Bronchial epithelial cell (primary cell): ENCODE results near the gene ABHD11. TPM values are rescaled to one million over a fixed set of nuclear protein-coding genes. Genes with fewer than 3 reads are reported as not detected.

ENCODE experiments used
- DNase-seq: peaks from one replicate; pipeline ENCODE4 v3.0.0-alpha.2; 2010; ENCODE audit warnings: low read depth
- FAIRE-seq: peaks from 2 replicates; lab custom pipeline; 2011; peaks lifted over from hg19 to GRCh38; lab: Jason Lieb, UNC
- H3K27me3 ChIP-seq: 2 replicates; pipeline ENCODE4 v1.5.1; 2011; ENCODE audit warnings: low read length; ENCODE audit not compliant: control insufficient read depth, insufficient read depth
- H3K36me3 ChIP-seq: 2 replicates; pipeline ENCODE4 v1.5.1; 2011; ENCODE audit warnings: low read length; ENCODE audit not compliant: control insufficient read depth, insufficient read depth
- H3K4me3 ChIP-seq: 2 replicates; pipeline ENCODE4 v1.5.1; 2011; ENCODE audit warnings: mild to moderate bottlenecking, low read depth, low read length, control low read depth
- total RNA-seq: library from RNA; depleted of rRNA; stranded (reverse); fragments of >200 nt; gene quantifications from 2 replicates; pipeline ENCODE4 v1.2.1, GENCODE V29; 2014
- TF ChIP-seq, protein P1 (sequence below): IDR thresholded peaks from 2 replicates; pipeline ENCODE4 v1.5.1; 2011; ENCODE audit warnings: mild to moderate bottlenecking, moderate library complexity, low read length, control low read depth, inconsistent platforms; ENCODE audit not compliant: insufficient read depth, severe bottlenecking

Gene ABHD11
- total RNA-seq, 1 donor from 2014 or later, result 7.1 TPM

DNA sequence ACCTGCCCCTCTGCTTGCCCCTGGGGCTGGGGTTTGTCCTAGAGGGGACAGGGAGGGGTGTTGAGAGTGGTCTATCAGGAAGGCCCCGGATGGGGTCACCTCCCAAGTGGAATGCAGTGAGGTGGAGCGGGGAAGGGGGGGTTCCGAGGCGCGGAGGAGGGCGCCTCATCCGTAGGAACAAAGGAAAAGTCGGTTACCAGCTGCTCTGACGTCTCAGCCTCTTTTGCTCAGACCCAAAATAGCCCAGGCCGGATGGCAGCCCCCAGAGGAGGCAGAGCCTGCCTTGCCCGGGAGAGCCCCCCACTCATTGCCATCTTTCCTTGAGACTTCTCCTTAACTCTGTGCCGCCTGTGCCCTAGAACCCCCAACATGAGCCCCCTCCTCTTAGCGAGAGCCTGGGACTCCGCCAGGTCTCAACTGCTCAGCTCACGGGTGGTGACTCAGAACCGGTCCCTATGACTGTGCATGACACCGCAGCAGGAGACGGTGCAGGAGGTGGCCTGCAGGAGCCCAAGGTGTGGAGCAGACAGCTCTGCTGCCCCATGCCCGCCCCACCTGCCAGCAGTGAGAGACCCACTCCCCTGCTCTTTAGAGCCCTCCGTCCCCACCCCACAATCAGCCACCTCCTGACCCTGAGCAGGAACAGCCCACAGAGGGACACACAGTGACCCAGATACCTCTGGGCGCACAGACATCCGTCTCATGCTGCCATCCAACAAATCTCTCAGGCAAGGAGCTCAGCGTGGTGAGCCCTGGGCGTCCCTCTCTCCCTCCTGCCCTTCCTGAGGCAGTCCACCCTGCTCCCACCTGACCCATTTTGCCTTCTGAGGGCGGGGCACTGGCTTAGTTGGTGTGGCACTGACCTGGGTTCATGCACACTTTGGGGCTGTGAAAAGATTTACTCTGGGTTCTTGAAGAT lies 32.2 kb downstream of the ABHD11 start:
- Histone ChIP-seq H3K36me3 (peaks cover 12% of the 10 kb centered on the region), H3K4me3 (no peak overlapping the region), H3K27me3 (no peaks in the 10 kb centered on the region)
- TF ChIP-seq, protein P1, sequence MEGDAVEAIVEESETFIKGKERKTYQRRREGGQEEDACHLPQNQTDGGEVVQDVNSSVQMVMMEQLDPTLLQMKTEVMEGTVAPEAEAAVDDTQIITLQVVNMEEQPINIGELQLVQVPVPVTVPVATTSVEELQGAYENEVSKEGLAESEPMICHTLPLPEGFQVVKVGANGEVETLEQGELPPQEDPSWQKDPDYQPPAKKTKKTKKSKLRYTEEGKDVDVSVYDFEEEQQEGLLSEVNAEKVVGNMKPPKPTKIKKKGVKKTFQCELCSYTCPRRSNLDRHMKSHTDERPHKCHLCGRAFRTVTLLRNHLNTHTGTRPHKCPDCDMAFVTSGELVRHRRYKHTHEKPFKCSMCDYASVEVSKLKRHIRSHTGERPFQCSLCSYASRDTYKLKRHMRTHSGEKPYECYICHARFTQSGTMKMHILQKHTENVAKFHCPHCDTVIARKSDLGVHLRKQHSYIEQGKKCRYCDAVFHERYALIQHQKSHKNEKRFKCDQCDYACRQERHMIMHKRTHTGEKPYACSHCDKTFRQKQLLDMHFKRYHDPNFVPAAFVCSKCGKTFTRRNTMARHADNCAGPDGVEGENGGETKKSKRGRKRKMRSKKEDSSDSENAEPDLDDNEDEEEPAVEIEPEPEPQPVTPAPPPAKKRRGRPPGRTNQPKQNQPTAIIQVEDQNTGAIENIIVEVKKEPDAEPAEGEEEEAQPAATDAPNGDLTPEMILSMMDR, result no peak
- FAIRE-seq, result no peak
- peak; percentile 82 for DNase-seq

DNA sequence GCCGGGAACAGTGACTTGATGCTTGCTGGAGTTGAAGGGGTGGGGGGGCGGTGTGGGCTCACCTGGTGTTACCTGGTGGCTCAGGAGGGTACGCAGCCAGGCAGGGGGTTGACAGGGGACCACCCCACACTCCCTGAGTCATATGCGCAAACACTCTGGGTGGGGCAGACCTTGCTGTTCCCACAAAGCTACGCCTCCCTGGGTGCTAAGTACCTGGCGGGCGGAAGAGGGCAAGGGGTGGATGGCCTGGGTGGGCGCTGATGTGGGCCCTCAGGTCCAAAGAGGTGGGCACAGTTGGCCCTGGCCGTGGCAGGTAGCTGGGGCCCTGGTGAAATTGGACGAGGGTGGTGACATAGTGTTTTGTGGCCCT lies 33.1 kb downstream of the ABHD11 start:
- FAIRE-seq, result no peak
- Histone ChIP-seq H3K36me3 (peaks cover 16% of the 10 kb centered on the region), H3K4me3 (no peak overlapping the region), H3K27me3 (no peaks in the 10 kb centered on the region)
- peak; percentile 47 for DNase-seq
- TF ChIP-seq, protein P1, result no peak

DNA sequence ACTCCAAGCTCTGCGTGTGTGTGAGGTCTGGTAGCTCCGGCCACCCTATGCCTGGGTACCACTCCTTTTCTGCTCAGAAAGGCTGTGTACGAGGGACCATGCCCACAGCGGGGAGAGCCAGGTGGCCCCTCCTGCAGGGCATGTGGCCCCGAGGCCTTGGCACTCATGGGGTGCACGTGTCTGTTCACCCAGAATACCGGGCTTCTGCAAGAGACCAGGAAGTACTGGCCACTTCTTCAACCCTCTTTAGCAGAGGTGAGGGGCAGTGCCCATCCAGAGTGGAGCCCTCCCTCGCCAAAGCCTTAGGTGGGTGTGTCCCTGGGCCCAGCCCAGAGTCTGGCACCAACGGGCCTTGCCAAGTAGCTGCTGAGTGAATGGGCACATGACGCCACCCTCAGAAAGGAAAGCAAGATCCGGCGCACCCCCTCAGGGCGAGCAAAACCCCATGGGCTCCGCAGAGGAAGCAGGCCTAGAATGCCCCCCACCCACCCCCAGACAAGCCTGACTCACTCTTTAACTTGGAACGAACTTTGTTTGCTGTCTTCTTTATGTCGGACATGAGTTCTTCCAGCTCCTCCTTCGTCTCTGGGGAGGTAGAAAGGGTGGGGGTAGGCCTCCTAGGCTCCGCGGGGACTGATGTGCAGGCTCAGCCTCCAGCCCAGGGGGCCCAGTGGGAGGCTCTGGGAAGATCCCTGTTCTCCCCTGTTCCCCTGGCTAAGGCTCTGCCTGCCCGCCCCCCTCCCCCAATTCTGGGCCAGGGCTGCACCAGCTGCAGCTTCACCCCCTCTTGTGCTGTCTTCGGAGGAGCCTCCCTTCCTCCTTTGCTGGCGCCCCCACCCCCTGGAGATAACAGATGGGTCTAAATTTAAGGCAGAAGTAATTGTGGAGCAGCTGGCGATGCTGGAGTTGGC lies 33.7 kb downstream of the ABHD11 start:
- DNase-seq, result peak; percentile 83
- Histone ChIP-seq H3K27me3 (no peaks in the 10 kb centered on the region), H3K4me3 (no peak overlapping the region), H3K36me3 (peaks cover 17% of the 10 kb centered on the region)
- peak; percentile 76 for FAIRE-seq
- TF ChIP-seq, protein P1, result no peak

DNA sequence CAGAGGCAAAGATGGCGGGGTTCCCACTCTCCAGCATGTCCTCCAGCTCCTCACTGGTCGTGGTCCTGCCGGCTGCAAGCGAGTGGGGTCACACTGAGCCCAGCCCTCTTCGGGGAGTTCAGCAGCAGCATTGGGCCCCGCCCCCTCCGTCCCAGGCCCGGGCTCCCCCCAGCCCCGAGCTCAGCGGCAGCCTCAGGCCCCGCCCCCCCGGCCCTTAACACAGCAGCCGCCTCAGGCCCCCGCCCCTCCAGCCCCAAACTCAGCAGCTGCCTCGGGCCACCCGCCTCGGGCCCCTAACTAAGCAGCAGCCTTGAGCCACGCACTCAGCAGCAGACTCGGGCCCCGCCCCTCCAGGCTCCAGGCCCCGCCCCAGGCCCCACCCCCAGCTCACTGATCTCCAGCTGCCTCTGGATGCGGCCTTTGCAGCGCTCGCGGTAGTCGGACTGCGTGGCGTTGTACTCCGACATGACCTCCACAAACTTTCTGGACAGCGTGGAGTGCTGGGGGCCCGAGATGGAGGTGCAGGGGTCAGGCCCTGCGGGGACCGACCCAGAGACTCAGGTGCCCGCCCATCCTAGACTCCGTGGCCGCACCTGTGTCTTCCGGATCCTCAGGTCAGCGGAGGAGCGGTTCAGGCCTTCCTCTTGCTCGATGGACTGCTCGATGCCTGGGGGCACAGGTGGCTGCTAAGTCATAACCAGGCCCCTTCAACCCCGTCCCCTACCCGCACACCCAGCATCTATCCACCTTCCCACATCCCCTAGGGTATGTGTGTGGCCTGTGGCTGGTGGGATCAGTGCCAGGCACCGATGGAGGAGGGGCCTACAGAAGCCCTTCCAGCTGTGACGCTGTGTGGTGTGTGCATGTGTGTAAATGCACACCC lies 34.6 kb downstream of the ABHD11 start:
- FAIRE-seq, result no peak
- no peaks in the 10 kb centered on the region for H3K27me3 ChIP-seq
- H3K4me3 ChIP-seq, result no peak overlapping the region
- peaks cover 20% of the 10 kb centered on the region for H3K36me3 ChIP-seq
- DNase-seq, result peak; percentile 13
- TF ChIP-seq, protein P1, result no peak

DNA sequence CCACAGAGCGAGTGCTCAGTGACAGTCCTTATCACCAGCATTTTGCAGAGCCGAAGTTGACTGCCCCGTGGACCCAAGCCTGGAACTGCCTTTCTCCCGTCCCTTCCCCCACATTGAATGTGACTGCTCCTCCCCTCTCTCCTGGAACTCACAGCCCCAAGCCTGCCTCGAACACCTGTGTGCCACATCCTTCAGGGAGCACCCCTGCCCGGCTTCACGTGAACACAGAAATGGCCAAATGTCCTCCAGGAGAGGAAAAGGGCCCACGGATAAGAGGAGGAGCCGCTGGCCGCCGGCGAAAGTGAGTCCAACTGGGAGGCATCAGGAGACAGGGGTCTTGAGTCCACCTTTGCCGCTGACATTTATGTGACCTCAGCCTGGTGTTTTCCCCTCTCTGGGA lies 35.4 kb downstream of the ABHD11 start:
- Histone ChIP-seq H3K4me3 (no peak overlapping the region), H3K27me3 (no peaks in the 10 kb centered on the region), H3K36me3 (peaks cover 23% of the 10 kb centered on the region)
- FAIRE-seq (no peak), DNase-seq (no peak)
- TF ChIP-seq, protein P1, result no peak
